GM18873 (cell line): ENCODE measurements around the gene TCEA2.

Source experiments
- ATAC-seq: cut with Tn5 transposase; IDR thresholded peaks from one replicate; pipeline ENCODE4 v1.9.1; 2021; ENCODE audit warnings: mild to moderate bottlenecking, moderate library complexity, moderate number of reproducible peaks; ENCODE audit not compliant: unreplicated experiment, low FRiP score

Gene TCEA2

DNA sequence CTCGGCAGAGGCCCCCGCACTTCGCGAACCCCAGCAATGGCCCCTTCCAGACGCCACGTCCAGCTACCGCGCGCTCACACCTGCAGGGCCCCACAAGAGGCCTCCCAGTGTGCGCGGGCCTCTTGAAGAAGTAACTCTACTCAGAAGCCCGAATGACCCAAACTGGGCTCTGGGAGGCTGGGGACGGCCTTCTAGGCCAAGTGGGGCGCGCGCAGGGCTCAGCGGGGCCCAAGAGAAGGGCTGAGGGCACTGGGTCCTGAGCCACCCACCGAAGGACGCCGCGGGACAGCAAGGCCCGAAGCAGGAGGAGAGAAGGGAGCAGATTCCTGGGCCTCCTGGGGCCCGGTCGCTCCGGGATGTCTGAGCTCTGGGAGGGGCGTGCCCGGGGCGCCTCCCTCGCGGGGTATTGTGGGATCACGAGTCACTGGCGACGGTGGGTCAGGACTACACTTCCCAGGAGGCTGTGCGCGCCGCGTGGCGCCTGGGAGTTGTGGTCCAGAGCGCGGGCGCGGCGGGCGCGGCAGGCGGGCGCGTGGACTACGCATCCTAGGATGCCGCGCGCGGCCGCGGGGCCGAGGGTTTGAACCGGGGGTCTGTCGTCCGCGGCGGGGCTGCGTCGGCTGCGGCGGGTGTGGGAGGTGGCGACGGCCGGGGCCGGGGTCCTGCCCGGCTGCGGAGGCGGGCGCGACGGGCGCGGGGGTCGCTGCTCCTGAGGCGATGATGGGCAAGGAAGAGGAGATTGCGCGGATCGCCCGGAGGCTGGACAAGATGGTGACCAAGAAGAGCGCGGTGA is at the start of gene TCEA2:
TSS of gene TCEA2 (plus strand) at position 603 of the 793 bp plus-strand sequence. CDS start at position 718, 115 bp downstream.
- peak; percentile 77 for ATAC-seq

GRCh38 chr20:64015635-64016034 is 47.4 kb upstream of the TCEA2 start:
- no peak for ATAC-seq

DNA sequence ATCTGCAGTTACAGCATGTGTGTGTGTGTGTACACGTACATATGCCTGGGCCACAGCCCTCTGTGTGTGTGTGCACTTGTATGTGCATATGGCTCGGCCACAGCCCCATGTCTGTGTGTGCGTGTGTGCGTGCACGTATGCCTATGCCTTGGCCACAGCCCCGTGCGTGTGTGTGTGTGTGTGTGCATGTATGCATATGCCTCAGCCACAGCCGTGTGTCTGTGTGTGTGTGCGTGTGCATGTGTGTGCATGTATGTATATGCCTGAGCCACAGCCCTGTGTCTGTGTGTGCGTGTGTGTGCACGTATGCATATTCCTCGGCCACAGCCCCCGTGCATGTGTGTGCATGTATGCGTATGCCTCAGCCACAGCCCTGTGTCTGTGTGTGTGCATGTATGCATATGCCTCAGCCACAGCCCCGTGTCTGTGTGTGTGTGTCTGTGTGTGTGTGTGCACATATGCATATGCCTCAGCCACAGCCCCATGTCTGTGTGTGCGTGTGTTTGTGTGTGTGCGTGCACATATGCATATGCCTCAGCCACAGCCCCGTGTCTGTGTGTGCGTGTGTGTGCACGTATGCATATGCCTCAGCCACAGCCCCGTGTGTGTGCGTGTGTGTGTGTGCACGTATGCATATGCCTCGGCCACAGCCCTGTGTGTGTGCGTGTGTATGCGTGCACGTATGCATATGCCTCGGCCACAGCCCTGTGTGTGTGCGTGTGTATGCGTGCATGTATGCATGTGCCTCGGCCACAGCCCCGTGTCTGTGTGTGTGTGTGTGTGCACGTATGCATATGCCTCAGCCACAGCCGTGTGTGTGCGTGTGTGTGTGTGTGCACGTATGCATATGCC is 41.6 kb upstream of the TCEA2 start:
- no peak for ATAC-seq

- ATAC-seq = no peak
These were observed 40.2 kb upstream of the TCEA2 start for GRCh38 chr20:64022671-64023360.

GRCh38 chr20:64023361-64024140 is 39.4 kb upstream of the TCEA2 start:
- no peak for ATAC-seq

DNA sequence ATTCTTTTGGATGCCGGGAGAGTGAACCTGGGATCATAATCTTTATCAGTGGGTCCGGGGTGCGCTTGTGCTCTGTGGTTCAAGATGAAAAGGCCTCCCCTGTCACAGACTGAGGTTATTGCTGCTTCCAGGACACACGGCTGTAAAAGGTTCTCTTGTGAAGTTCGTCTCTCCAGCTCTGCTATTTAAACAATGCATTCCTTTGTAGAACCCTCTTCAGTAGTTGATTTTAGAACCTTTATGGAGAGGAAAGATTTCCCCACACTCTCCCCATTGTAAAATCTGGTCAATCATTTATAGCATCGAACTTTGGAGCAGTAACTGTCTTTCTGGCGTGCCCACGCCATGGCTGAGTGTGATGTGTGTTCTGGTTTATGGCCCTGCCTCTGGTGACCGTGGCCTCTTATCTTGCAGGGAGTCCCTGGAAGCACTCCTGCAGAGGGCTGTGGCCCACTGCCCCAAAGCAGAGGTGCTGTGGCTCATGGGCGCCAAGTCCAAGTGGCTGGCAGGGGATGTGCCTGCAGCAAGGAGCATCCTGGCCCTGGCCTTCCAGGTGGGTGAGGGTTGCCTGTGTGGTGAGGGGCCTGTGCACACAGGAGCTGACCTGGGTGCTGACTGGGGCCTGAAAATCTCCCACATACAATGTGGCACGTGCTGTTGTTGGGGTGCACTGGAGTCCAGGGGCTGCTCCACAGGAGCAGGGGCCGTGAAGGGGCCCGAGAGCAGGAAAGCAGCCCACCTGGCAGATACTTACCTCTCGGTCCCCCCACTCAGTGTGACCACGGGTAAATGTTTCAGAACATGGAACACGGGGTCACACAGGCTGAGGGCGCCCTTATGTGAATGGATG is 38.6 kb upstream of the TCEA2 start:
- ATAC-seq = no peak

DNA sequence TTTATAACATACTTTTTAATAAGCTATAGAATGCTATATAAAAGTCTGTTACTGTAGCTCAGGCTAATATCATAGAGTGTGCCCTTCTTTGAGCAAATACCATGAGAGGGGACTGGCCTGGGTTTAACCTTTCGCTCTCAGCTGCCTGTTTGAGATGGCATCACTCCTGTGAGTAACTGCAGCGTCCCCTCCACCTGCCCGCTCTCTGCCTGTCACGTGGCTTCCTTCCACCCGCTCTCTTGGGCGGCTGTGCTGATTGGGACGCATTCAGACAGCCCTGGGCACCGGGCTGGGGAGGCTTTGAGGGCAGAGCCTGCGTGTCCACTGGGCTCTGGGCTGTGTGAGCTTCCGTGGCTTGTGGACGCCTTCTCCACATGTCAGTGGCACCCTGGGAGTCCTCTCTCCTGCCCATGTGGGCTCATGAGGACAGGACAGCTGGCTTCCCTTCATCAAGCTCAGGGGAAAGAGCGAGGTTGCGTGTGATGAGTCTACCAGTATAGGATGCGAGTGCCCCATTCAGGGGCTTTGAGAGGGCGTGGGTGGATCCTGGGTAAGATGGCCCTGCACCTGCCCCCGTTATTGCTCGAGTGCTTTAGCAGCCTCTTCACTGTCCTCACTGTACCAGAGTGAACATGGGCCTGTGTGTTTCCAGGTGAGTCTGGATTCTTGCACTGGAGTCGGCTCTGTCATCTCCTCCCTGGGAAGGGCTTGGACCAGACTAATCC is 37.7 kb upstream of the TCEA2 start:
- no peak for ATAC-seq

- ATAC-seq = no peak
These were observed 37.1 kb upstream of the TCEA2 start for GRCh38 chr20:64025826-64026412.

DNA sequence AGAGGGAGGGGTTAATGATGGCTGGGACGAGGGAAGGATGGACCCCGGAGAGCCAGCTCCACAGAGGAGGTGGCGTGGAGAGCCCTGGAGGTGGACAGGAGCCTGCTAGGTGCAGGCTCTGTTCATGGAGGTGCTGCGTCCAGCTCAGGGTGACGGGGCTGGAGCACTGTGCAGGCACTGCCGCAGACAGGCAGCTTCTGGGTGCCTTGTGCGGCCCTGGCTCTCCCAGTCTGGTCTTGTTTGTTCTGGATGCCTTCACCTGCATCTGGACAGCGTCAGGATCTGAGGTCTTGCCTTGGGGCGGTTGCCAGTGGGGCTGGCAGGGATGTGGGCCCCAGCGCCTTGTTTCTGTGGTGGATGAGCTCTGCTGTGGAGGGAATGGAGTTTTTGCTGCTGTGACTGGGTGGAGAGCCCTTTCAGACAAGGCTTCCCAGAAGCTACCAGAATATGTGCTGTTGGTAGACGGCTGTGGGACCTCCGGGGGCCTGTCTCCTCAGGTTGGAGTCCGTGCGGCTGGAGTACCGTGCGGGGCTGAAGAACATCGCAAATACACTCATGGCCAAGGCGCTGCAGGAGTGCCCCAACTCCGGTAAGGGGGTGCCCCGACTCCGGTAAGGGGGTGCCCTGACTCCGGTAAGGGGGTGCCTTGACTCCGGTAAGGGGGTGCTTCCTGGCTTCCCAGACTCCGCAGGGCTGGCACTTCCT is 34.9 kb upstream of the TCEA2 start:
- no peak for ATAC-seq

GRCh38 chr20:64029293-64030117 is 33.5 kb upstream of the TCEA2 start:
- no peak for ATAC-seq

GRCh38 chr20:64030371-64031134 is 32.4 kb upstream of the TCEA2 start:
- ATAC-seq = no peak

DNA sequence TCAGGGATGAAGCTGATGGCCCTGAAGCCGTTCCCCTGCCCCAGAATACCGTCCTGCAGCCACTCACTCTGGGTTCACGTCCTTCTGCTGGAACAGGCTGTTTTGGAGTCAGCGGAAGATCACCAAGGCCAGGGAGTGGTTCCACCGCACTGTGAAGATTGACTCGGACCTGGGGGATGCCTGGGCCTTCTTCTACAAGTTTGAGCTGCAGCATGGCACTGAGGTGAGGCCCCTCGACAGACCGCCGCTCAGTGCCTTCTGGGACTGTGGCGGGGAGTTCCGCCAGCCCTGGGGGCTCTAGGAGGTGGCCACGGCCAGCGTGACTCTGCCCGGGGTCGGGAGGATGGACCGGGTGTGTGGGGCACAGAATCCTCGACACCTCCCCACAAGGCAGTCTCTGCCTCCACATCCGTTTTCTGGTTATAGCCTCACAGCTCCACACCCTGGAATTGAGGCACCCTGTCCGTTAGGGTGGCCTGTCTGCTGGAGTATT is 31.1 kb upstream of the TCEA2 start:
- no peak for ATAC-seq

GRCh38 chr20:64032706-64033624 is 30.0 kb upstream of the TCEA2 start:
- no peak for ATAC-seq

- no peak for ATAC-seq
These were observed 29.0 kb upstream of the TCEA2 start for GRCh38 chr20:64033981-64034493.
